ENCODE results near the gene ST6GALNAC3.
"Not testable (repeated sequence)": the region's sequence is repeated elsewhere in the genome, so short reads cannot be mapped to it uniquely, and the experiment has no call there.

The ST6GALNAC3 gene

GRCh38 chr1:76110666-76111065 lies 36.1 kb downstream of the ST6GALNAC3 start:
- TF ChIP-seq TAF1 (IDR thresholded peaks at IDR 0.05; ENCODE audit: borderline replicate concordance, low read depth, low read length) = no peak
- TF ChIP-seq POLR2A (IDR thresholded peaks at IDR 0.05; ENCODE audit: low read depth, low read length) = no peak
- no peak for TF ChIP-seq POLR2AphosphoS5 (IDR thresholded peaks at IDR 0.05; ENCODE audit: low read depth, low read length)
- FAIRE-seq (no peak), DNase-seq (ENCODE audit: insufficient read length) (no peak)

- FAIRE-seq; DNase-seq (ENCODE audit: insufficient read length): not testable (repeated sequence)
Measured at GRCh38 chr1:76112321-76112720, 37.8 kb downstream of the ST6GALNAC3 start.

- FAIRE-seq (no peak), DNase-seq (ENCODE audit: insufficient read length) (no peak)
- TF ChIP-seq POLR2AphosphoS5 (IDR thresholded peaks at IDR 0.05; ENCODE audit: low read depth, low read length) (no peak), POLR2A (IDR thresholded peaks at IDR 0.05; ENCODE audit: low read depth, low read length) (no peak), TAF1 (IDR thresholded peaks at IDR 0.05; ENCODE audit: borderline replicate concordance, low read depth, low read length) (no peak)
Measured at GRCh38 chr1:76113446-76113845, 38.9 kb downstream of the ST6GALNAC3 start.

- TF ChIP-seq POLR2AphosphoS5 (IDR thresholded peaks at IDR 0.05; ENCODE audit: low read depth, low read length) = no peak
- TF ChIP-seq TAF1 (IDR thresholded peaks at IDR 0.05; ENCODE audit: borderline replicate concordance, low read depth, low read length) = no peak
- no peak for TF ChIP-seq POLR2A (IDR thresholded peaks at IDR 0.05; ENCODE audit: low read depth, low read length)
- DNase-seq (ENCODE audit: insufficient read length) = no peak
- no peak for FAIRE-seq
Measured at GRCh38 chr1:76115171-76115570, 40.6 kb downstream of the ST6GALNAC3 start.

GRCh38 chr1:76121850-76122249 lies 47.3 kb downstream of the ST6GALNAC3 start:
- FAIRE-seq (no peak), DNase-seq (ENCODE audit: insufficient read length) (no peak)
- TF ChIP-seq TAF1 (IDR thresholded peaks at IDR 0.05; ENCODE audit: borderline replicate concordance, low read depth, low read length) = no peak
- no peak for TF ChIP-seq POLR2AphosphoS5 (IDR thresholded peaks at IDR 0.05; ENCODE audit: low read depth, low read length)
- no peak for TF ChIP-seq POLR2A (IDR thresholded peaks at IDR 0.05; ENCODE audit: low read depth, low read length)

- DNase-seq (ENCODE audit: insufficient read length) (no peak), FAIRE-seq (no peak)
- TF ChIP-seq TAF1 (IDR thresholded peaks at IDR 0.05; ENCODE audit: borderline replicate concordance, low read depth, low read length) (no peak), POLR2A (IDR thresholded peaks at IDR 0.05; ENCODE audit: low read depth, low read length) (no peak), POLR2AphosphoS5 (IDR thresholded peaks at IDR 0.05; ENCODE audit: low read depth, low read length) (no peak)
Measured at GRCh38 chr1:76122271-76122670, 47.7 kb downstream of the ST6GALNAC3 start.

GRCh38 chr1:76123411-76124064 lies 49.0 kb downstream of the ST6GALNAC3 start:
- not testable (repeated sequence) for DNase-seq (ENCODE audit: insufficient read length); FAIRE-seq

GRCh38 chr1:76124196-76124595 lies 49.6 kb downstream of the ST6GALNAC3 start:
- FAIRE-seq (no peak), DNase-seq (ENCODE audit: insufficient read length) (no peak)
- TF ChIP-seq POLR2A (IDR thresholded peaks at IDR 0.05; ENCODE audit: low read depth, low read length) = no peak
- no peak for TF ChIP-seq POLR2AphosphoS5 (IDR thresholded peaks at IDR 0.05; ENCODE audit: low read depth, low read length)
- no peak for TF ChIP-seq TAF1 (IDR thresholded peaks at IDR 0.05; ENCODE audit: borderline replicate concordance, low read depth, low read length)

- TF ChIP-seq POLR2A (IDR thresholded peaks at IDR 0.05; ENCODE audit: low read depth, low read length) (no peak), POLR2AphosphoS5 (IDR thresholded peaks at IDR 0.05; ENCODE audit: low read depth, low read length) (no peak), TAF1 (IDR thresholded peaks at IDR 0.05; ENCODE audit: borderline replicate concordance, low read depth, low read length) (no peak)
- FAIRE-seq (no peak), DNase-seq (ENCODE audit: insufficient read length) (no peak)
Measured at GRCh38 chr1:76125473-76126219, 51.1 kb downstream of the ST6GALNAC3 start.

- TF ChIP-seq POLR2A (IDR thresholded peaks at IDR 0.05; ENCODE audit: low read depth, low read length) (no peak), TAF1 (IDR thresholded peaks at IDR 0.05; ENCODE audit: borderline replicate concordance, low read depth, low read length) (no peak), POLR2AphosphoS5 (IDR thresholded peaks at IDR 0.05; ENCODE audit: low read depth, low read length) (no peak)
- FAIRE-seq (no peak), DNase-seq (ENCODE audit: insufficient read length) (no peak)
Measured at GRCh38 chr1:76128096-76128495, 53.5 kb downstream of the ST6GALNAC3 start.

- DNase-seq (ENCODE audit: insufficient read length) = no peak
- no peak for TF ChIP-seq POLR2AphosphoS5 (IDR thresholded peaks at IDR 0.05; ENCODE audit: low read depth, low read length)
- no peak for TF ChIP-seq TAF1 (IDR thresholded peaks at IDR 0.05; ENCODE audit: borderline replicate concordance, low read depth, low read length)
- TF ChIP-seq POLR2A (IDR thresholded peaks at IDR 0.05; ENCODE audit: low read depth, low read length) = no peak
- no peak for FAIRE-seq
Measured at GRCh38 chr1:76129731-76130130, 55.2 kb downstream of the ST6GALNAC3 start.

GRCh38 chr1:76130992-76131391 lies 56.4 kb downstream of the ST6GALNAC3 start:
- FAIRE-seq = no peak
- no peak for DNase-seq (ENCODE audit: insufficient read length)
- TF ChIP-seq POLR2A (IDR thresholded peaks at IDR 0.05; ENCODE audit: low read depth, low read length) (no peak), TAF1 (IDR thresholded peaks at IDR 0.05; ENCODE audit: borderline replicate concordance, low read depth, low read length) (no peak), POLR2AphosphoS5 (IDR thresholded peaks at IDR 0.05; ENCODE audit: low read depth, low read length) (no peak)
